ENCODE measurements around the gene DCTN1.

The DCTN1 gene

GRCh38 chr2:74375838-74376237, 4.3 kb downstream of the DCTN1 start:
- TF ChIP-seq CTCF (conservative IDR thresholded peaks at IDR 0.05), result no peak
- no peak overlapping the region for H3K27ac ChIP-seq

- H3K27ac ChIP-seq, result no peak overlapping the region
- TF ChIP-seq CTCF (conservative IDR thresholded peaks at IDR 0.05), result no peak
Measured at GRCh38 chr2:74374509-74375205, 5.5 kb downstream of the DCTN1 start.

GRCh38 chr2:74373985-74374384, 6.1 kb downstream of the DCTN1 start:
- no peak overlapping the region for H3K27ac ChIP-seq
- no peak for TF ChIP-seq CTCF (conservative IDR thresholded peaks at IDR 0.05)

GRCh38 chr2:74373221-74373676, 6.9 kb downstream of the DCTN1 start:
- no peak overlapping the region for H3K27ac ChIP-seq
- no peak for TF ChIP-seq CTCF (conservative IDR thresholded peaks at IDR 0.05)

- TF ChIP-seq CTCF (conservative IDR thresholded peaks at IDR 0.05), result no peak
- no peak overlapping the region for H3K27ac ChIP-seq
Measured at GRCh38 chr2:74372674-74373073, 7.4 kb downstream of the DCTN1 start.

- no peak for TF ChIP-seq CTCF (conservative IDR thresholded peaks at IDR 0.05)
- no peak overlapping the region for H3K27ac ChIP-seq
Measured at GRCh38 chr2:74371421-74371820, 8.7 kb downstream of the DCTN1 start.

GRCh38 chr2:74369976-74370375, 10.1 kb downstream of the DCTN1 start:
- no peak for TF ChIP-seq CTCF (conservative IDR thresholded peaks at IDR 0.05)
- H3K27ac ChIP-seq, result no peak overlapping the region
